Heart left ventricle (tissue), 13 donors: ENCODE measurements around the gene EFHC1.

Source experiments
- POLR2A ChIP-seq, 2 donors: fragments of 450-650 bp; IDR thresholded peaks; one replicate each; pipeline ENCODE4 v1.6.1; 2017; ENCODE audit warnings: antibody characterized with exemption in 2 of 2, mild to moderate bottlenecking in 2 of 2, moderate library complexity in 2 of 2
- TF ChIP-seq, protein P1 (sequence below), 12 donors: fragments of 200-600 bp; sonication (generic) in 4 of 12; IDR thresholded peaks; one replicate each; pipeline versions ENCODE4 v1.5.0 to v1.8.0; 2018 to 2022; ENCODE audit warnings: antibody characterized with exemption in 12 of 12, mild to moderate bottlenecking in 5 of 12
- donor health status: ischemic (EF 13 %, LVEDD 7.1; RV severe dilation, severe dysfunction).
- donor health status: DM: no; HTN: yes; CAD: no.
- donor health status: DM: no; HTN: no; CAD: no.
- donor health status: ischemic (EF 25% LVEDD 6.9; RV normal size, moderate dysfunction).
- donor health status: ischemic (EF 25% LVEDD 5.7; RV mildly dilated, moderate dysfunction).
- donor health status: ischemic (EF 35%, LVEDD 5.7; RV mildly dilated, moderate dysfunction).
- donor health status: nonischemic (EF 11% LVEDD 7.7; RV severe dilation, severe dysfunction).
- donor health status: DM: yes; HTN: yes; CAD: no.
- donor health status: PGD.
- donor health status: ischemic (EF 29% LVEDD 5.4; RV normal size, mild dysfunction).
- donor health status: nonischemic (EF 23%, LVEDD 6.1; RV moderate dilation, normal function).

DNA sequence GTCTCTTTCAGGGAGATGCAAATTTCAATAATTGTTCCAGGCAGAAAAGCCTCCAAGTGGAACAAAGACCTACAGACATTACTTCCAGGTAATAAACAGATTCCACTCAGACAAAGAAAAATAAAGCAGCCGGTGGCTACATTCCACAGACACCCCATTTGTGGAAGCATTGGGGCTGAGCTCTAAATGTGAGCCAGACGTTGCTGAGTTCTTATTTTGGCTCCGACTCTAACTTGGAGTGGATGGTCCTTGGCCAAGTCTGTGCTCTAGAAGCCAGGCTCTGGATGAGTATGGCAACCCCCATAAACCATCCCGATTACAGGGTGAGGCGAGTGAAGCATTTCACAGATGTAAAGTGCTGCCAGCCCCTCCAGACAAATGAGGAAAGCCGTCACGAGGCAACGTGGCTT is 150.2 kb downstream of the EFHC1 start:
- TF ChIP-seq, protein P1, sequence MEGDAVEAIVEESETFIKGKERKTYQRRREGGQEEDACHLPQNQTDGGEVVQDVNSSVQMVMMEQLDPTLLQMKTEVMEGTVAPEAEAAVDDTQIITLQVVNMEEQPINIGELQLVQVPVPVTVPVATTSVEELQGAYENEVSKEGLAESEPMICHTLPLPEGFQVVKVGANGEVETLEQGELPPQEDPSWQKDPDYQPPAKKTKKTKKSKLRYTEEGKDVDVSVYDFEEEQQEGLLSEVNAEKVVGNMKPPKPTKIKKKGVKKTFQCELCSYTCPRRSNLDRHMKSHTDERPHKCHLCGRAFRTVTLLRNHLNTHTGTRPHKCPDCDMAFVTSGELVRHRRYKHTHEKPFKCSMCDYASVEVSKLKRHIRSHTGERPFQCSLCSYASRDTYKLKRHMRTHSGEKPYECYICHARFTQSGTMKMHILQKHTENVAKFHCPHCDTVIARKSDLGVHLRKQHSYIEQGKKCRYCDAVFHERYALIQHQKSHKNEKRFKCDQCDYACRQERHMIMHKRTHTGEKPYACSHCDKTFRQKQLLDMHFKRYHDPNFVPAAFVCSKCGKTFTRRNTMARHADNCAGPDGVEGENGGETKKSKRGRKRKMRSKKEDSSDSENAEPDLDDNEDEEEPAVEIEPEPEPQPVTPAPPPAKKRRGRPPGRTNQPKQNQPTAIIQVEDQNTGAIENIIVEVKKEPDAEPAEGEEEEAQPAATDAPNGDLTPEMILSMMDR (IDR thresholded peaks at IDR 0.05): no peak
- no peak for TF ChIP-seq POLR2A (IDR thresholded peaks at IDR 0.05)
